ENCODE measurements around the gene SLC38A9. TPM values are rescaled to one million over a fixed set of nuclear protein-coding genes. Genes with fewer than 3 reads are reported as not detected.

Gene SLC38A9
- total and polyA plus RNA-seq, 2 of the 8 experiments (the other 6 are each of a cell fraction or from before 2014, with no cell fraction given), result 29.2 to 43.7 TPM

DNA sequence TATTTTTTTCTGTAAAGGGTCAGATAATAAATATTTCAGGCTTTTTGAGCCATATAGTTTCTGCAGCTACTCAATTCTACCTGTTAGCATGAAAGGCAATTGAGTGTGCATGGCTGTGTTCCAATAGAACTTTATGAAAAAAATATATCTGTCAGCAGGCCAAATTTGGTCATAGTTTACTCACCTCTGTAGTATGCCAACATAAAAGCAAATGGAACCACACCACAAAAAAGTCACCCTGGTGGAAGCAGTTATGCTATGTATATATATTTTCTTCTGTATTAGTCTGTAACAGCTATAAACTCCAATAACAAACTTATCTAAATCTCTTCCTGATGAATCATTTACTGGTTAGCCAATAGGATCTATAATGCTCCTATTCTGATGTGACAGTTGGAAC is 3.4 kb downstream of the SLC38A9 start (continued):
- TF ChIP-seq, protein P1, sequence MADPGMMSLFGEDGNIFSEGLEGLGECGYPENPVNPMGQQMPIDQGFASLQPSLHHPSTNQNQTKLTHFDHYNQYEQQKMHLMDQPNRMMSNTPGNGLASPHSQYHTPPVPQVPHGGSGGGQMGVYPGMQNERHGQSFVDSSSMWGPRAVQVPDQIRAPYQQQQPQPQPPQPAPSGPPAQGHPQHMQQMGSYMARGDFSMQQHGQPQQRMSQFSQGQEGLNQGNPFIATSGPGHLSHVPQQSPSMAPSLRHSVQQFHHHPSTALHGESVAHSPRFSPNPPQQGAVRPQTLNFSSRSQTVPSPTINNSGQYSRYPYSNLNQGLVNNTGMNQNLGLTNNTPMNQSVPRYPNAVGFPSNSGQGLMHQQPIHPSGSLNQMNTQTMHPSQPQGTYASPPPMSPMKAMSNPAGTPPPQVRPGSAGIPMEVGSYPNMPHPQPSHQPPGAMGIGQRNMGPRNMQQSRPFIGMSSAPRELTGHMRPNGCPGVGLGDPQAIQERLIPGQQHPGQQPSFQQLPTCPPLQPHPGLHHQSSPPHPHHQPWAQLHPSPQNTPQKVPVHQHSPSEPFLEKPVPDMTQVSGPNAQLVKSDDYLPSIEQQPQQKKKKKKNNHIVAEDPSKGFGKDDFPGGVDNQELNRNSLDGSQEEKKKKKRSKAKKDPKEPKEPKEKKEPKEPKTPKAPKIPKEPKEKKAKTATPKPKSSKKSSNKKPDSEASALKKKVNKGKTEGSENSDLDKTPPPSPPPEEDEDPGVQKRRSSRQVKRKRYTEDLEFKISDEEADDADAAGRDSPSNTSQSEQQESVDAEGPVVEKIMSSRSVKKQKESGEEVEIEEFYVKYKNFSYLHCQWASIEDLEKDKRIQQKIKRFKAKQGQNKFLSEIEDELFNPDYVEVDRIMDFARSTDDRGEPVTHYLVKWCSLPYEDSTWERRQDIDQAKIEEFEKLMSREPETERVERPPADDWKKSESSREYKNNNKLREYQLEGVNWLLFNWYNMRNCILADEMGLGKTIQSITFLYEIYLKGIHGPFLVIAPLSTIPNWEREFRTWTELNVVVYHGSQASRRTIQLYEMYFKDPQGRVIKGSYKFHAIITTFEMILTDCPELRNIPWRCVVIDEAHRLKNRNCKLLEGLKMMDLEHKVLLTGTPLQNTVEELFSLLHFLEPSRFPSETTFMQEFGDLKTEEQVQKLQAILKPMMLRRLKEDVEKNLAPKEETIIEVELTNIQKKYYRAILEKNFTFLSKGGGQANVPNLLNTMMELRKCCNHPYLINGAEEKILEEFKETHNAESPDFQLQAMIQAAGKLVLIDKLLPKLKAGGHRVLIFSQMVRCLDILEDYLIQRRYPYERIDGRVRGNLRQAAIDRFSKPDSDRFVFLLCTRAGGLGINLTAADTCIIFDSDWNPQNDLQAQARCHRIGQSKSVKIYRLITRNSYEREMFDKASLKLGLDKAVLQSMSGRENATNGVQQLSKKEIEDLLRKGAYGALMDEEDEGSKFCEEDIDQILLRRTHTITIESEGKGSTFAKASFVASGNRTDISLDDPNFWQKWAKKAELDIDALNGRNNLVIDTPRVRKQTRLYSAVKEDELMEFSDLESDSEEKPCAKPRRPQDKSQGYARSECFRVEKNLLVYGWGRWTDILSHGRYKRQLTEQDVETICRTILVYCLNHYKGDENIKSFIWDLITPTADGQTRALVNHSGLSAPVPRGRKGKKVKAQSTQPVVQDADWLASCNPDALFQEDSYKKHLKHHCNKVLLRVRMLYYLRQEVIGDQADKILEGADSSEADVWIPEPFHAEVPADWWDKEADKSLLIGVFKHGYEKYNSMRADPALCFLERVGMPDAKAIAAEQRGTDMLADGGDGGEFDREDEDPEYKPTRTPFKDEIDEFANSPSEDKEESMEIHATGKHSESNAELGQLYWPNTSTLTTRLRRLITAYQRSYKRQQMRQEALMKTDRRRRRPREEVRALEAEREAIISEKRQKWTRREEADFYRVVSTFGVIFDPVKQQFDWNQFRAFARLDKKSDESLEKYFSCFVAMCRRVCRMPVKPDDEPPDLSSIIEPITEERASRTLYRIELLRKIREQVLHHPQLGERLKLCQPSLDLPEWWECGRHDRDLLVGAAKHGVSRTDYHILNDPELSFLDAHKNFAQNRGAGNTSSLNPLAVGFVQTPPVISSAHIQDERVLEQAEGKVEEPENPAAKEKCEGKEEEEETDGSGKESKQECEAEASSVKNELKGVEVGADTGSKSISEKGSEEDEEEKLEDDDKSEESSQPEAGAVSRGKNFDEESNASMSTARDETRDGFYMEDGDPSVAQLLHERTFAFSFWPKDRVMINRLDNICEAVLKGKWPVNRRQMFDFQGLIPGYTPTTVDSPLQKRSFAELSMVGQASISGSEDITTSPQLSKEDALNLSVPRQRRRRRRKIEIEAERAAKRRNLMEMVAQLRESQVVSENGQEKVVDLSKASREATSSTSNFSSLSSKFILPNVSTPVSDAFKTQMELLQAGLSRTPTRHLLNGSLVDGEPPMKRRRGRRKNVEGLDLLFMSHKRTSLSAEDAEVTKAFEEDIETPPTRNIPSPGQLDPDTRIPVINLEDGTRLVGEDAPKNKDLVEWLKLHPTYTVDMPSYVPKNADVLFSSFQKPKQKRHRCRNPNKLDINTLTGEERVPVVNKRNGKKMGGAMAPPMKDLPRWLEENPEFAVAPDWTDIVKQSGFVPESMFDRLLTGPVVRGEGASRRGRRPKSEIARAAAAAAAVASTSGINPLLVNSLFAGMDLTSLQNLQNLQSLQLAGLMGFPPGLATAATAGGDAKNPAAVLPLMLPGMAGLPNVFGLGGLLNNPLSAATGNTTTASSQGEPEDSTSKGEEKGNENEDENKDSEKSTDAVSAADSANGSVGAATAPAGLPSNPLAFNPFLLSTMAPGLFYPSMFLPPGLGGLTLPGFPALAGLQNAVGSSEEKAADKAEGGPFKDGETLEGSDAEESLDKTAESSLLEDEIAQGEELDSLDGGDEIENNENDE (IDR thresholded peaks at IDR 0.05; ENCODE audit: insufficient replicate concordance, low read length), result no peak

Data from H1 (cell line).